Measurements from ENCODE around the gene C11orf42.

GRCh38 chr11:6210274-6210955 is 5.1 kb downstream of the C11orf42 start:
- TF ChIP-seq, protein P1, sequence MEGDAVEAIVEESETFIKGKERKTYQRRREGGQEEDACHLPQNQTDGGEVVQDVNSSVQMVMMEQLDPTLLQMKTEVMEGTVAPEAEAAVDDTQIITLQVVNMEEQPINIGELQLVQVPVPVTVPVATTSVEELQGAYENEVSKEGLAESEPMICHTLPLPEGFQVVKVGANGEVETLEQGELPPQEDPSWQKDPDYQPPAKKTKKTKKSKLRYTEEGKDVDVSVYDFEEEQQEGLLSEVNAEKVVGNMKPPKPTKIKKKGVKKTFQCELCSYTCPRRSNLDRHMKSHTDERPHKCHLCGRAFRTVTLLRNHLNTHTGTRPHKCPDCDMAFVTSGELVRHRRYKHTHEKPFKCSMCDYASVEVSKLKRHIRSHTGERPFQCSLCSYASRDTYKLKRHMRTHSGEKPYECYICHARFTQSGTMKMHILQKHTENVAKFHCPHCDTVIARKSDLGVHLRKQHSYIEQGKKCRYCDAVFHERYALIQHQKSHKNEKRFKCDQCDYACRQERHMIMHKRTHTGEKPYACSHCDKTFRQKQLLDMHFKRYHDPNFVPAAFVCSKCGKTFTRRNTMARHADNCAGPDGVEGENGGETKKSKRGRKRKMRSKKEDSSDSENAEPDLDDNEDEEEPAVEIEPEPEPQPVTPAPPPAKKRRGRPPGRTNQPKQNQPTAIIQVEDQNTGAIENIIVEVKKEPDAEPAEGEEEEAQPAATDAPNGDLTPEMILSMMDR (IDR thresholded peaks at IDR 0.05): no peak
- no peak for TF ChIP-seq POLR2A (IDR thresholded peaks at IDR 0.05)

All from body of pancreas (tissue), 4 donors.